Tibial nerve (tissue), 3 donors: Measurements from ENCODE around the gene KCNMA1.

Experiments
- POLR2A ChIP-seq, 2 donors: fragments of 450-650 bp; IDR thresholded peaks; one replicate each; pipeline ENCODE4 v1.6.1; 2017; ENCODE audit warnings: antibody characterized with exemption in 2 of 2, mild to moderate bottlenecking in 2 of 2, moderate library complexity in 2 of 2
- TF ChIP-seq, protein P1 (sequence below), 5 experiments: fragments of 200-600 bp in 3 of 5; fragments of 450-650 bp in 2 of 5; sonication (generic) in 3 of 5; IDR thresholded peaks; one replicate each; pipeline ENCODE4 v1.5.1; 2016 to 2019; ENCODE audit warnings: antibody characterized with exemption in 5 of 5, mild to moderate bottlenecking in 3 of 5, moderate library complexity in 2 of 5

GRCh38 chr10:77308084-77308732, 329.4 kb downstream of the KCNMA1 start:
- no peak for TF ChIP-seq POLR2A (IDR thresholded peaks at IDR 0.05)
- TF ChIP-seq, protein P1, sequence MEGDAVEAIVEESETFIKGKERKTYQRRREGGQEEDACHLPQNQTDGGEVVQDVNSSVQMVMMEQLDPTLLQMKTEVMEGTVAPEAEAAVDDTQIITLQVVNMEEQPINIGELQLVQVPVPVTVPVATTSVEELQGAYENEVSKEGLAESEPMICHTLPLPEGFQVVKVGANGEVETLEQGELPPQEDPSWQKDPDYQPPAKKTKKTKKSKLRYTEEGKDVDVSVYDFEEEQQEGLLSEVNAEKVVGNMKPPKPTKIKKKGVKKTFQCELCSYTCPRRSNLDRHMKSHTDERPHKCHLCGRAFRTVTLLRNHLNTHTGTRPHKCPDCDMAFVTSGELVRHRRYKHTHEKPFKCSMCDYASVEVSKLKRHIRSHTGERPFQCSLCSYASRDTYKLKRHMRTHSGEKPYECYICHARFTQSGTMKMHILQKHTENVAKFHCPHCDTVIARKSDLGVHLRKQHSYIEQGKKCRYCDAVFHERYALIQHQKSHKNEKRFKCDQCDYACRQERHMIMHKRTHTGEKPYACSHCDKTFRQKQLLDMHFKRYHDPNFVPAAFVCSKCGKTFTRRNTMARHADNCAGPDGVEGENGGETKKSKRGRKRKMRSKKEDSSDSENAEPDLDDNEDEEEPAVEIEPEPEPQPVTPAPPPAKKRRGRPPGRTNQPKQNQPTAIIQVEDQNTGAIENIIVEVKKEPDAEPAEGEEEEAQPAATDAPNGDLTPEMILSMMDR (IDR thresholded peaks at IDR 0.05): no peak
